ENCODE data around the gene CR1L. TPM values are rescaled to one million over a fixed set of nuclear protein-coding genes. Genes with fewer than 3 reads are reported as not detected.

The CR1L gene
- total and polyA plus RNA-seq, 9 of the 15 experiments (the other 6 are each of a cell fraction or from before 2014, with no cell fraction given), result 10.1 to 74.8 (median 34.3) TPM

- TF ChIP-seq SMAD4 (CRISPR knock-in tag; conservative IDR thresholded peaks at IDR 0.05) (peak; percentile 84), CLOCK (CRISPR knock-in tag; IDR thresholded peaks at IDR 0.05; ENCODE audit: borderline replicate concordance) (no peak), SP1 (CRISPR knock-in tag; IDR thresholded peaks at IDR 0.05) (no peak), RBM22 (IDR thresholded peaks at IDR 0.05; ENCODE audit: low read depth, low read length, poor library complexity, severe bottlenecking) (no peak), CBFA2T3 (IDR thresholded peaks at IDR 0.05) (no peak), ATF3 (IDR thresholded peaks at IDR 0.05) (no peak; the same call in 1 of the 2 replicates), ATF3 (CRISPR knock-in tag; conservative IDR thresholded peaks at IDR 0.05) (no peak), ZNF77 (CRISPR knock-in tag; IDR thresholded peaks at IDR 0.05) (no peak), E2F6 (IDR thresholded peaks at IDR 0.05; ENCODE audit: borderline replicate concordance in 1 of 2, extremely low read depth in 1 of 2, insufficient read depth in 1 of 2, insufficient read length in 1 of 2, low read depth in 1 of 2, low read length in 1 of 2, poor library complexity in 1 of 2, severe bottlenecking in 1 of 2) (peak; percentile 76 to 83), SREBF2 (CRISPR knock-in tag; IDR thresholded peaks at IDR 0.05) (no peak), ZNF134 (CRISPR knock-in tag; conservative IDR thresholded peaks at IDR 0.05) (no peak), RREB1 (CRISPR knock-in tag; IDR thresholded peaks at IDR 0.05) (peak; percentile 23; the same call in 1 of the 2 replicates), ZKSCAN8 (CRISPR knock-in tag; IDR thresholded peaks at IDR 0.05) (no peak; the same call in 1 of the 2 replicates), YBX1 (IDR thresholded peaks at IDR 0.05) (no peak), ZNF23 (CRISPR knock-in tag; IDR thresholded peaks at IDR 0.05) (0 out of 2 replicates have a peak, but pooled peaks have one; percentile 27)
Measured at GRCh38 chr1:207747627-207748492, 102.9 kb downstream of the CR1L start (continued).

All from K562 (cell line).